K562 (cell line): ENCODE measurements around the gene FCGBP. TPM values are rescaled to one million over a fixed set of nuclear protein-coding genes. Genes with fewer than 3 reads are reported as not detected.
A peak's percentile ranks its signal among the peaks of the same experiment; 100 is the strongest.

Experiments used
- AFF4 ChIP-seq: sonication (generic); formaldehyde crosslinking; IDR thresholded peaks from 2 replicates; pipeline ENCODE4 v1.8.0; 2023; ENCODE audit warnings: mild to moderate bottlenecking, missing genetic modification reagents
- ELF1 ChIP-seq: fragments of 200-800 bp; sonication (Bioruptor generic); IDR thresholded peaks from 2 replicates; pipeline ENCODE4 v1.6.1; 2016; ENCODE audit warnings: missing genetic modification characterization, missing compliant biosample characterization
- LEF1 ChIP-seq: fragments of 450-650 bp; IDR thresholded peaks from 2 replicates; pipeline ENCODE4 v1.6.1; 2016; ENCODE audit warnings: mild to moderate bottlenecking
- SMAD1 ChIP-seq: fragments of 150-350 bp; IDR thresholded peaks from 2 replicates; pipeline ENCODE4 v1.6.1; 2014; ENCODE audit warnings: low read length, low read depth; ENCODE audit not compliant: partially characterized antibody
- ZFPM2 ChIP-seq: fragments of 250-450 bp; sonication (Bioruptor Pico); IDR thresholded peaks from 2 replicates; pipeline ENCODE4 v1.5.1; 2022; ENCODE audit warnings: mild to moderate bottlenecking
- ZKSCAN3 ChIP-seq: fragments of 250-450 bp; sonication (Bioruptor Pico); IDR thresholded peaks from 2 replicates; pipeline ENCODE4 v1.4.0; 2020
- polyA plus RNA-seq, 8 experiments: library from polyadenylated mRNA; depleted of rRNA in 4 of 8; stranded (reverse) in 5 of 8; unstranded in 3 of 8; fragments of >200 nt; fragmentation: Nextera tagmentation in 2 of 8; fragmentation: Illumina TruSeq in 1 of 8; extraction: Ambion mirVana in 2 of 8; extraction: Trizol in 1 of 8; gene quantifications; 2 replicates each; pipeline versions ENCODE4 v1.2.1 to v1.2.3, GENCODE V29; 2011 to 2014; ENCODE audit warnings: inconsistent platforms in 1 of 8, missing spikeins in 1 of 8
- total RNA-seq, 7 experiments: library from RNA; depleted of rRNA in 6 of 7; stranded (reverse); fragments of >200 nt in 6 of 7; fragmentation: Illumina TruSeq in 2 of 7; extraction: Trizol in 2 of 7; gene quantifications; 2 replicates each; pipeline versions ENCODE4 v1.2.1 to v1.2.3, GENCODE V29; 2011 to 2021; ENCODE audit warnings: low replicate concordance in 1 of 7
- TF ChIP-seq, protein P1 (sequence below): sonication (generic); formaldehyde crosslinking; IDR thresholded peaks from 2 replicates; pipeline ENCODE4 v1.8.1; 2023; ENCODE audit warnings: mild to moderate bottlenecking, missing genetic modification reagents, moderate library complexity
- TF ChIP-seq, protein P2 (sequence below): fragments of 450-650 bp; IDR thresholded peaks from 2 replicates; pipeline ENCODE4 v1.6.1; 2016; ENCODE audit warnings: mild to moderate bottlenecking, moderate library complexity

The FCGBP gene
- total and polyA plus RNA-seq, 9 of the 15 experiments (the other 6 are each of a cell fraction or from before 2014, with no cell fraction given), result 0.01 to 1.5 (median 0.13) TPM; not detected in 4

DNA sequence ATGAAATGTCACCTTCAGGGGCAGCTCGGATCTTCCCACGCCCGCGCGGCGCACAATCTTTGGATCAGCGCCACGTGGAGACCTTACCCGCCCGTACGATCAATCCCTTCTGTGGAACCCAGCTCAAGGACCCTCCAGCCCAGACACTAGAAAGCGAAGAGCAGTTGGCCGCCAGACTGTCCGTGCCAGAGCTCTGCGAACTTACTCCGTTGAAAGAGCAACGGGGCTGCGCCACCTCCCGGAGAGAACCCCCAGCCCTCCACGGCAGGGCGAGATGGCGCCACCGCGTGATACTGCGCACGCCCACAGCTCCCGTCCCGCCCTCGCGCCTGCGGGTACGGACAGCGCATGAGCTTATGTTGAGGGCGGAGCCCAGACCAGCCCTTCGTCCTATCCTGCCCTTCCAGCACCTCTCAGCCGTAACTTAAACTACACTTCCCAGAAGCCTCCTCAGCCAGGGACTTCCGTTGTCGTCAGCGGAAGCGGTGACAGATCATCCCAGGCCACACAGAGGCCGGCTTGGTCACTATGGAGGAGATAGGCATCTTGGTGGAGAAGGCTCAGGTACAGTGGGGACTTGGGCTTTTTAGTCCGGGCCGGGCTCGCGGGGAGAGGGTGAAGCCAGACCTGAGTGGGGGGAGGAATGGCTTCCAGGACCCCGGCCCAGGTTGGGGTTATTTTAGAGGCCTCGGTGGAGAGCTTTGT lies 36.4 kb upstream of the FCGBP start, which contains the start of gene PSMC4 (continued):
- TF ChIP-seq AFF4 (CRISPR knock-in tag) (peak; percentile 95), ZKSCAN3 (no peak), SMAD1 (peak; percentile 40), ELF1 (peak; percentile 95), ZFPM2 (CRISPR knock-in tag) (0 out of 2 replicates have a peak, but pooled peaks have one; percentile 42), LEF1 (no peak)
- TF ChIP-seq, protein P1, sequence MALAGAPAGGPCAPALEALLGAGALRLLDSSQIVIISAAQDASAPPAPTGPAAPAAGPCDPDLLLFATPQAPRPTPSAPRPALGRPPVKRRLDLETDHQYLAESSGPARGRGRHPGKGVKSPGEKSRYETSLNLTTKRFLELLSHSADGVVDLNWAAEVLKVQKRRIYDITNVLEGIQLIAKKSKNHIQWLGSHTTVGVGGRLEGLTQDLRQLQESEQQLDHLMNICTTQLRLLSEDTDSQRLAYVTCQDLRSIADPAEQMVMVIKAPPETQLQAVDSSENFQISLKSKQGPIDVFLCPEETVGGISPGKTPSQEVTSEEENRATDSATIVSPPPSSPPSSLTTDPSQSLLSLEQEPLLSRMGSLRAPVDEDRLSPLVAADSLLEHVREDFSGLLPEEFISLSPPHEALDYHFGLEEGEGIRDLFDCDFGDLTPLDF (CRISPR knock-in tag), result peak; percentile 87
- TF ChIP-seq, protein P2, sequence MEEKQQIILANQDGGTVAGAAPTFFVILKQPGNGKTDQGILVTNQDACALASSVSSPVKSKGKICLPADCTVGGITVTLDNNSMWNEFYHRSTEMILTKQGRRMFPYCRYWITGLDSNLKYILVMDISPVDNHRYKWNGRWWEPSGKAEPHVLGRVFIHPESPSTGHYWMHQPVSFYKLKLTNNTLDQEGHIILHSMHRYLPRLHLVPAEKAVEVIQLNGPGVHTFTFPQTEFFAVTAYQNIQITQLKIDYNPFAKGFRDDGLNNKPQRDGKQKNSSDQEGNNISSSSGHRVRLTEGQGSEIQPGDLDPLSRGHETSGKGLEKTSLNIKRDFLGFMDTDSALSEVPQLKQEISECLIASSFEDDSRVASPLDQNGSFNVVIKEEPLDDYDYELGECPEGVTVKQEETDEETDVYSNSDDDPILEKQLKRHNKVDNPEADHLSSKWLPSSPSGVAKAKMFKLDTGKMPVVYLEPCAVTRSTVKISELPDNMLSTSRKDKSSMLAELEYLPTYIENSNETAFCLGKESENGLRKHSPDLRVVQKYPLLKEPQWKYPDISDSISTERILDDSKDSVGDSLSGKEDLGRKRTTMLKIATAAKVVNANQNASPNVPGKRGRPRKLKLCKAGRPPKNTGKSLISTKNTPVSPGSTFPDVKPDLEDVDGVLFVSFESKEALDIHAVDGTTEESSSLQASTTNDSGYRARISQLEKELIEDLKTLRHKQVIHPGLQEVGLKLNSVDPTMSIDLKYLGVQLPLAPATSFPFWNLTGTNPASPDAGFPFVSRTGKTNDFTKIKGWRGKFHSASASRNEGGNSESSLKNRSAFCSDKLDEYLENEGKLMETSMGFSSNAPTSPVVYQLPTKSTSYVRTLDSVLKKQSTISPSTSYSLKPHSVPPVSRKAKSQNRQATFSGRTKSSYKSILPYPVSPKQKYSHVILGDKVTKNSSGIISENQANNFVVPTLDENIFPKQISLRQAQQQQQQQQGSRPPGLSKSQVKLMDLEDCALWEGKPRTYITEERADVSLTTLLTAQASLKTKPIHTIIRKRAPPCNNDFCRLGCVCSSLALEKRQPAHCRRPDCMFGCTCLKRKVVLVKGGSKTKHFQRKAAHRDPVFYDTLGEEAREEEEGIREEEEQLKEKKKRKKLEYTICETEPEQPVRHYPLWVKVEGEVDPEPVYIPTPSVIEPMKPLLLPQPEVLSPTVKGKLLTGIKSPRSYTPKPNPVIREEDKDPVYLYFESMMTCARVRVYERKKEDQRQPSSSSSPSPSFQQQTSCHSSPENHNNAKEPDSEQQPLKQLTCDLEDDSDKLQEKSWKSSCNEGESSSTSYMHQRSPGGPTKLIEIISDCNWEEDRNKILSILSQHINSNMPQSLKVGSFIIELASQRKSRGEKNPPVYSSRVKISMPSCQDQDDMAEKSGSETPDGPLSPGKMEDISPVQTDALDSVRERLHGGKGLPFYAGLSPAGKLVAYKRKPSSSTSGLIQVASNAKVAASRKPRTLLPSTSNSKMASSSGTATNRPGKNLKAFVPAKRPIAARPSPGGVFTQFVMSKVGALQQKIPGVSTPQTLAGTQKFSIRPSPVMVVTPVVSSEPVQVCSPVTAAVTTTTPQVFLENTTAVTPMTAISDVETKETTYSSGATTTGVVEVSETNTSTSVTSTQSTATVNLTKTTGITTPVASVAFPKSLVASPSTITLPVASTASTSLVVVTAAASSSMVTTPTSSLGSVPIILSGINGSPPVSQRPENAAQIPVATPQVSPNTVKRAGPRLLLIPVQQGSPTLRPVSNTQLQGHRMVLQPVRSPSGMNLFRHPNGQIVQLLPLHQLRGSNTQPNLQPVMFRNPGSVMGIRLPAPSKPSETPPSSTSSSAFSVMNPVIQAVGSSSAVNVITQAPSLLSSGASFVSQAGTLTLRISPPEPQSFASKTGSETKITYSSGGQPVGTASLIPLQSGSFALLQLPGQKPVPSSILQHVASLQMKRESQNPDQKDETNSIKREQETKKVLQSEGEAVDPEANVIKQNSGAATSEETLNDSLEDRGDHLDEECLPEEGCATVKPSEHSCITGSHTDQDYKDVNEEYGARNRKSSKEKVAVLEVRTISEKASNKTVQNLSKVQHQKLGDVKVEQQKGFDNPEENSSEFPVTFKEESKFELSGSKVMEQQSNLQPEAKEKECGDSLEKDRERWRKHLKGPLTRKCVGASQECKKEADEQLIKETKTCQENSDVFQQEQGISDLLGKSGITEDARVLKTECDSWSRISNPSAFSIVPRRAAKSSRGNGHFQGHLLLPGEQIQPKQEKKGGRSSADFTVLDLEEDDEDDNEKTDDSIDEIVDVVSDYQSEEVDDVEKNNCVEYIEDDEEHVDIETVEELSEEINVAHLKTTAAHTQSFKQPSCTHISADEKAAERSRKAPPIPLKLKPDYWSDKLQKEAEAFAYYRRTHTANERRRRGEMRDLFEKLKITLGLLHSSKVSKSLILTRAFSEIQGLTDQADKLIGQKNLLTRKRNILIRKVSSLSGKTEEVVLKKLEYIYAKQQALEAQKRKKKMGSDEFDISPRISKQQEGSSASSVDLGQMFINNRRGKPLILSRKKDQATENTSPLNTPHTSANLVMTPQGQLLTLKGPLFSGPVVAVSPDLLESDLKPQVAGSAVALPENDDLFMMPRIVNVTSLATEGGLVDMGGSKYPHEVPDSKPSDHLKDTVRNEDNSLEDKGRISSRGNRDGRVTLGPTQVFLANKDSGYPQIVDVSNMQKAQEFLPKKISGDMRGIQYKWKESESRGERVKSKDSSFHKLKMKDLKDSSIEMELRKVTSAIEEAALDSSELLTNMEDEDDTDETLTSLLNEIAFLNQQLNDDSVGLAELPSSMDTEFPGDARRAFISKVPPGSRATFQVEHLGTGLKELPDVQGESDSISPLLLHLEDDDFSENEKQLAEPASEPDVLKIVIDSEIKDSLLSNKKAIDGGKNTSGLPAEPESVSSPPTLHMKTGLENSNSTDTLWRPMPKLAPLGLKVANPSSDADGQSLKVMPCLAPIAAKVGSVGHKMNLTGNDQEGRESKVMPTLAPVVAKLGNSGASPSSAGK, result peak; percentile 88
